Measurements from ENCODE around the gene ZEB1.

ZEB1 gene

DNA sequence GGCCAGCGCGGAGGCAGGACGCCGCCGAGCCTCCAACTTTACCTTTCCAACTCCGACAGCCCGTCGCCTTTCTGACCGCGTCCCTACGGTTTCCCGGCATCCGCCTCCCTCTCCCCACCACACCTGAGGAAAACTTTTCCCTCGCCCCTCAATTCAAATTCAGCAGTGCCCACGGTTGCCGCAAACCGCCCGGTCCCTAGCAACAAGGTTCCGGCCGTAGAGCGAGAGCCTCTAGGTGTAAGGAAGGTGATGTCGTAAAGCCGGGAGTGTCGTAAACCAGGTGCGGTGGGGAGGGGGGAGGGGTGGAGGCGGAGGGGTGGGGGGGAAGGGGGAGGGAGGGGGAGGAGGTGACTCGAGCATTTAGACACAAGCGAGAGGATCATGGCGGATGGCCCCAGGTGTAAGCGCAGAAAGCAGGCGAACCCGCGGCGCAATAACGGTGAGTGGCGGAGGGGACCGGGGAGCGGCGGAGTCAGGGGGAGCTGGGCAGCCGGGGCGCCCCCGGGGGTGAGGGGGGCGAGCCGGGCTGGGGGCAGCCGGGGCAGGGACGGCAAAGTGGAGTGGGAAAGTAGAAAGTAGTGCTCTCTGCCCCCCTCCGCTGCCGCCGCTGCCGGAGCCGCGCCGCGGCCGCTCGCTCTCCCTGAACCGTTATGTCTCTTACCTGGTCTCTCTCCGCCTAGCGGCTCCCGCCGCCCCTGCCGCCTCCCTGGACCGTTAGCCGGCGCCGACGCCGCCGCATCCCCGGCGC, at the start of gene ZEB1:
TSS of gene ZEB1 (plus strand) at position 363 of the 748 bp plus-strand sequence. CDS start at position 382, 19 bp downstream.
- peak; percentile 91 for DNase-seq

DNA sequence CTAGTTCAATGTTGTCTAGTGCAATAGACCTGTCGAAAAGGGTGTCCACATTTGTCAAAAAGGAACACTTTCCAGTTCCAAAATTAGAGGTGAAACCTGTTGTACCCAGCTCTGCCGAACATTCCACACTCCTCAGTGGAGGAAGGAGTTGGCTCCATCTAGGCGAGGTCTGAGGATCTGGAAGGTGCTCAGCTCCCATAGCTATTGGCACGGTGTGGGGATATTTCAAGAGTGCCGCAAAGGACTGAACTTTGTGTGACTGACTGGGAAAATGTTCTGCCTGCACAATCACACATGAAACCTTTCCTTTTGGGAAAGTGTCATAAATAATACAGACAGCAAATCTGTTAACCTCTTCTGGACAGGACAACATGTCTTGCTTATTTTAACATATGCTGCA, 48.1 kb upstream of the ZEB1 start:
- no peak for DNase-seq

DNA sequence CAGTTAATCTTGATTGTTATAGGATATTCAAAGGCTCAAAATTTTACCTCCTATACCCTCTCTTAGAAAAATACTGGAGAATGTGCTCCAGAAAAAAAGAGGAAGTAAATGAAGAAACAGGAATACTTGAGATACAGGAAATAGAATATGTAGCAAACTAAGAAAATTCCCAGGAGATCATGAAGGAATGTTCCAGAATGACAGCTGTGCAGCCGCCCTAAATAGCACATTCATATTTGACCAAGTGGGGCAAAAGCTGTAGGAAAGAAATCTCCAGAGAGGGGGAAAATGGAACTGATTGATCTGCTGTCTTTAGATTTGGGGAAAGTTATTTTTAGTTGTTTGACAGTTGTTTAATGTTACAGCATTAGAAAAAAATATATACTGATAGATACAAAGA, 46.2 kb upstream of the ZEB1 start:
- DNase-seq, result no peak

DNA sequence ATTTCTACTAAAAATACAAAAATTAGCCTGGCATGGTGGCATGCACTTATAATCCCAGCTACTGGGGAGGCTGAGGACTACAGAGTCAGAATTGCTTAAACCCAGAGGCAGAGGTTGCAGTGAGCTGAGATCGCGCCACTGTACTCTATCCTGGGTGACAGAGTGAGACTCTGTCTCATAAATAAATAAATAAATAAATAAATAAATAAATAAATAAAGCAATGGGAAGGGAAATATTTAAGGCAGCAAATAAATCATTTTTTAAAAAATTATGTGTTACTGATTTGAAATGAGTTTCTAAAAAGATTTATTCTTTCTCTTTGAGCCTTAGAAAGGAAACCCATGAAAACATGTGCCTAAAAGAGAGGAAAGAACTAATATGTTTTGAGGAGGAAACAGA, 45.2 kb upstream of the ZEB1 start:
- no peak for DNase-seq

DNA sequence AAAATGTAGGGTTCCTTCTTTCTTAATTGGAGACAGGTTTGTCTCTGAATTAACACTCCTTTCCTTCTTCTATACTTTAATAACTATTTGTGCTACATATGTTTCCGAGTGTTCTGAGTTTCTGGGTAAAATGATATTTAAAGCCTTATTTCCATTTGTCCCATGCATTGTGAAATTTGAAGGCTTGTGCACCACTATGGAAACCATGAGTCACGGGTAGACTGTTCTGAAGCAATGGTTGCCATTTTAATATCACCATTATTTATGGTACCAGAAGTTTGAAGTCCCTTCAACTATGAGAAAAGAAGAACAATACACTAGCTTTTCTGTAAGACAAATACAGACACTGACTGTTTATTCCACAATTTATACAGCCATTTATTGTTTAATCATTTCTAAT, 44.7 kb upstream of the ZEB1 start:
- DNase-seq, result no peak

DNA sequence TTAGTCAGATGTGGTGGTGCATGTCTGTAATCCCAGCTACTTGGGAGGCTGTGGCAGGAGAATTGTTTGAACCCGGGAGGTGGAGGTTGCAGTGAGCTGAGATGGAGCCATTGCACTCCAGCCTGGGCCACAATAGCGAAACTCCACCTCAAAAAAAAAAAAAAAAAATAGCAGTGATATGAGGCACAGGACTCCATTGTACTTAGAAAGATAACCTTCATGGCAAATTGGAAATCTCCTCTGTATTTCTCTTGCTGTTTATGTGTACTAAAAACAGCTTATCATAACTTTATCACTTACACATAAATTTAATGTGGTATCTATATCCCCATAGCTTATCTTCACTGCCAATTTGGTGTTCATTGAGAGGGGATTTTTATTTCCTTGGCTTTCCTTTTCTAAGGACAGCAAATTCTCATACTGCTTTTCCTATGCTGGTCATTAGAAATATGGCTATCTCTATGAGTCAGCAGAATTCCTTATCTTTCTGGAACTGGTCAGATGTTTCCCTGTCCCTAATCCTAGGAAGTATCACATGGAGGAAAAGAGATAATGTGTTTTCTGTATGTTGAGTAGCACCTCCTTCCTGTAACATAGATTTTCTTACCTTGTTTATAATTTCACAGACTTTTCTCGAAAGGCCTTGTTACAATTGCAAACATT, 40.6 kb upstream of the ZEB1 start:
- DNase-seq, result no peak

DNA sequence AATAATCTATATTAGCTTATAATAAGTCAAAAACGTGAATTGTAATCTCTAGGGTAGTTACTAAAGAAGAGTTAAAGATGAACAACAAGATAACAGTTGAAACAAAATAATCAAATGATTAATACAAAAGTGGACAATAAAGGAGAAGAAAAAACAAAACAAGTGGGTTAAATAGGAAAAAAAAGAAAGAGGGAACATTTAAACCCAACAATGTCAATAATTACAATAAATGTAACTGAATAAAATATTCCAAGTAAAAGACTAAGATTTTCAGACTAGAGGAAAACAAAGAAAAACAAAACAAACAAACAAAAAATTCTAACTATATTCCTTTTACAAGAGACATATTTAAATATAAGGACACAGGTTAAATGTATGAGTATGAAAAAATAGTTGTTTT, 38.0 kb upstream of the ZEB1 start:
- no peak for DNase-seq

DNA sequence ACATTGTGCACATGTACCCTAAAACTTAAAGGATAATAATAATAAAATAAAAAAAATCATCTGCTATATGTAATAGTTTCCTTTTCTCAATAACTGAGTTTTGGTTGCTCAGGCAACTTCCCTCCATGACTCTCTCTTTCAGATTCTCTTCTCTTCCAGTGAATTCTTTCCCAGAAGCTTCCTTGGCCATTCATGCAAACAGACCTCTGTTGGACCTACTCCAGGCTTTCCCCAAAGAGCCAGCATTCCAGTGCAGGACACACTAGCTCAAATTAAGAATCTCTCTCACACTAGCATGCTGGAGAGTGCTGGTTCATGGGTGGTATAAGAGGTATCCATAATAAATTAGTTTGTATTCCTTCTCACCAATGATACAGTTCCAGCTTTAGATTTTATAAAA, 31.0 kb upstream of the ZEB1 start:
- no peak for DNase-seq

DNA sequence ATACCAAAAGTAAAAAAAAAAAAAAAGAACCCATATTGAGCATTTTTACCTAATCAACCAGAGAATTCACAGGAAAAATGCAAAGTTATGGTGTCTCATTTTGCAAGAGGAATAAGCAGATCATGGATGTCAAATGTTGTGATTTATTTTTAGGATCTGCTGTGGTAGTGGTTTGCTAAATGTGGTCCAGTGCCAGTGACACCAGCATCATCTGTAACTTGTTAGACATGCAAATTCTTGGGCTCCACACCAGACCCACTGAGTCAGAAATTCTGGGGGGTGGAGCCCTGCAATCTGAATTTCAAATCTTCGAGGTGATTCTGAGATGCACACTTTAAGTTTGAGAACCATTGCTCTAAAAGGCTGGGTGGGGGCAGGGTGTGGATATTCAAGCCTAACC, 30.1 kb upstream of the ZEB1 start:
- no peak for DNase-seq

DNA sequence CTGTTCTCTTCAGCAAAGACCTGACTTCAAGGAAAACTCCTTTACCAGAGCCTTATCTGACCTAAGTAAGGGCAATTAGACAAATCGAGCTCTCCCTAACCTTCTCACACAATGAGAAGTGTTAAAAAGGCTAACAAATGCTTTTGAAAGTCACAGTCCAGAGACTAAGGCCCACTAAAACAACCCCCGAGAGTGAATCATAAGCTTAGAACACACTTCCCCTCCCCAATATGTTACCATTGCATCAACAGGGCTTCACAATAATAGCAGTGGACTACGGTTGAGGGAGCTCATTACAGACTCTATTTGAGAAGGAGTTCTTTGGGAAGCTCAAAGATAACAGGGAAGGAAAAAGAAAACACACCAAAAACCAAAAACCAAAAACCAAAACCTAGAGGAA, 28.6 kb upstream of the ZEB1 start:
- no peak for DNase-seq

DNA sequence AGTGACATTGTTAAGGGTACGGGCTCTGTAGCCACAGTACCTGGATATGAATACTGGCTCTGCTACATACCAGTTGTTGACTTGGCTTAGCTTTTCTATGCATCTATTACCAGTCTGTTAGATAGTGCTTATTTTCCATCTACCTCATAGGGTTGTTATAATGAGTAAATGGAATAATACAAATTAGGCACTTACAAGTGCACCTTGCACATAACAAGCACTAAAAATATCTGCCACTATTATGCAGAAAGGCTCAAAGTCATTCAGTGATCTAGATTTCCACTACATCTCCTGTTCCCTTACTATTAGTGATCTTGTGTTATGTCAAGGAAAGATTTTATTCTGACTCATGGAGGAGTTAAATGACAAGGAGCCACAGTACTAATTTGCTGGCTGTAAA, 27.9 kb upstream of the ZEB1 start:
- no peak for DNase-seq

DNA sequence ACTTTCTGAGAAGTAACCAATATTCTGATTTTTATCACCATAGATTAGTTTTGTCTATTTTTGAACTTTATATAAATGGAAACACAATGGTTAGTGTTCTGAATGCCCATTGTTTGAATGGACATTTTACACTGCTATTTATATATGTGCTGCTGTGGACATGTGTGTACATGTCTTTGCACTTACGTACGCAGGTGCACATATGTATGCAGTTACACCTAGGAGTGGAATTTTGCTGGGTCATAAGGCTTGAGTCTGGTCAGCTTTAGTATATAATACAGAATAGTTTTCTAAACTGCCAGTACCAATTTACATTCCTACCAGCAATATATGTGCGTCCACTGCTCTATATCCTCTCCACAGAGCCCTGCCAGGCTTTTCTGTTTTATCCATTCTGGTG, 24.5 kb upstream of the ZEB1 start:
- no peak for DNase-seq

DNA sequence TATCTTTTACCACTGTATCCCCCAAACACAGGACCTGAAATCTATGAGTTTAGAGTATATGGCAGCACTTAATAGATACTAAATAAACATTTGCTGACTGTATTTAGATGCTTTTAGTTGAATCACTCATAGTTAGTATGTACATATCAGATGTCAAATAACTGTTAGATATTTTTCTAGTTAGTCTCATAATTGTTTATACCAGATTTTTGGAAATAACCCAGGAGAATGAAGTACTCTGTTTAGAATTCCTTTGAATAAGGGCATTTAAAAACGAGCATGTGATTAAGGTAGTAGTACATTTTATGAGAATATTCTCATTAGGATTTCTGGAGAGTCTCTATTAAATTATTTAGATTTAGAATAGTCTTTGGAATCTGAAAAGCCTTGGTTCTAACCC, 22.3 kb upstream of the ZEB1 start:
- no peak for DNase-seq

DNA sequence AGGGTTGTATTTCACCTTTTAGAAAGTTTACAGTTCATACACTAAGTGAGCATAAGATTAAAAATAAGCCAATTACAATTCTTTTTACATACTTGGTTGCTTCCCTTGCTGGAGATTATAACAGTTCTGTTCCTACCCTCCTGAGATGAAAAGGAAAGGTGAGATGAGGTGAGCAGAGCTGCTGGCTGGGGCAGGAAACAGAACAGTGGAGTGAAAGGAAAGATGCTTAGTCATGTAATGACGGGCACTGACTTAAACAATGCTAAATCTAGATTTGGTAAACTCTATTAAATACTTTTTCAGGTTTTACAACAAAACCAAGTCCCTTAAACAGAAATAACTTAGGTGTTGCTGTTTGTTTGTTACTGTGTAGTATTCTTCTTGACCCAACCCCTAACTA, 19.9 kb upstream of the ZEB1 start:
- DNase-seq, result no peak

DNA sequence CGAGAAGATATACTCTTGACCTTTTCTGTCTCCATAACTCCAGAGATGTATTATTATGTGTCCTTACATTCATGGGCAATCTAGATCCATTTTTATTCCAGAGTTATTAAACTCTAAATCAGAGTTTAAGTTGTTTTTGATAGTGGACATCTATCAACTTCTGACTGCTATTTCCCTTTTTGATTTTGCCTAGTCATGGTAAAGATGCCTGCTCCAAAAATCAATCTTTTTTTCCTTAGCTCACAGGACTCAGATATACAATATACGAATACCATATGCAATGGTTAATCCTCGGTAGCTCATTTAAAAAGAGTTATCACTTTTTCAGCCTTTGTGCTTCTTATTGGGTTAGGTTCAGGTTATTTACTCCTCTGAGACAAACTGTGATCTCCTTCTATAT, 15.8 kb upstream of the ZEB1 start:
- no peak for DNase-seq

DNA sequence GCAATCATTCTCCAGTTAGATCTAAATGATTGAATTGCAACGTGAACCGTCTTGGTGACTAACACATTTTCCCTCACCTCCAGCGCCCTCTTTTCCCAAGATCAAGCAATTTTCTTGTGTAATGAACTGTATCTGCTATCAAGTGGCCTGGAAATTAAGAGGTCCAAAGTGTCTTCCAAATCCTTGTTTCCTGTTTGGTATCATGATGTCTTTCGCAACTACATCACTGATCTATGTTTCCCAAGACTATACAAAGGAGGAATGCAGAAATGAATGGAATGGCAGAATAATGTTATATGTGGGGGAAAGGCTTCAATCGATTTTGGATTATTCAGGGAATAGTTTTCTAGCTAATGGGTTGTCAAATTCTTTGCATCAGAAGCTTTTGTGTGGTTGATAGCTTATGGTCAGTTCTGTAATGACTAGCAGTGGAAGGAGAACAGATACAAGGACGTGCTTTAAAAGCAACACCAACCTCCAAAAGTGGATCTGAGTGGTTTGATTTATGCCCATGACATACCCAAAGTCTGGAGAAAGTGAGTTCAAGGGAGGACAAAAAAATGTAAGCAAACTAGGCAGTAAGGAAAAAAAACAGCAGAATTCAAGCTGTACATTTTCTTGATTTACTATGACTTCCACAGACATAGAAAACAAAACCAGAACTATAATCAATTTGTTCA, 14.6 kb upstream of the ZEB1 start:
- no peak for DNase-seq

DNA sequence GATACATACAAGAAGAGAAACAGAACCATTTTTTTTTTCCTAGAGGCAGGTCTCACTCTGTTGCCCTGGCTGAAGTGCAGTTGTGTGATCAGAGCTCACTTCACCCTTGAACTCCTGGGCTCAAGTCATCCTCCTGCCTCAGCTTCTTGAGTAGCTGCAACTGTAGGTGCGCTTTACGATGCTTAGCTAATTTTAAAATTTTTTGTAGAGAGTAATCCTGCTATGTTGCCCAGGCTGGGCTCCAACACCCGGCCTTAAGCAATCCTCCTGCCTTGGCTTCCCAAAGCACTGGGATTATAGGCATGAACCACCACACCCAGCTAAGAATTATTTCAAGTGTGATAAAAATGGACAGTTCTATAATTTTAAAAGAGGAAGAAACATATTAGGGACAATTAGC, 5.6 kb upstream of the ZEB1 start:
- no peak for DNase-seq

DNA sequence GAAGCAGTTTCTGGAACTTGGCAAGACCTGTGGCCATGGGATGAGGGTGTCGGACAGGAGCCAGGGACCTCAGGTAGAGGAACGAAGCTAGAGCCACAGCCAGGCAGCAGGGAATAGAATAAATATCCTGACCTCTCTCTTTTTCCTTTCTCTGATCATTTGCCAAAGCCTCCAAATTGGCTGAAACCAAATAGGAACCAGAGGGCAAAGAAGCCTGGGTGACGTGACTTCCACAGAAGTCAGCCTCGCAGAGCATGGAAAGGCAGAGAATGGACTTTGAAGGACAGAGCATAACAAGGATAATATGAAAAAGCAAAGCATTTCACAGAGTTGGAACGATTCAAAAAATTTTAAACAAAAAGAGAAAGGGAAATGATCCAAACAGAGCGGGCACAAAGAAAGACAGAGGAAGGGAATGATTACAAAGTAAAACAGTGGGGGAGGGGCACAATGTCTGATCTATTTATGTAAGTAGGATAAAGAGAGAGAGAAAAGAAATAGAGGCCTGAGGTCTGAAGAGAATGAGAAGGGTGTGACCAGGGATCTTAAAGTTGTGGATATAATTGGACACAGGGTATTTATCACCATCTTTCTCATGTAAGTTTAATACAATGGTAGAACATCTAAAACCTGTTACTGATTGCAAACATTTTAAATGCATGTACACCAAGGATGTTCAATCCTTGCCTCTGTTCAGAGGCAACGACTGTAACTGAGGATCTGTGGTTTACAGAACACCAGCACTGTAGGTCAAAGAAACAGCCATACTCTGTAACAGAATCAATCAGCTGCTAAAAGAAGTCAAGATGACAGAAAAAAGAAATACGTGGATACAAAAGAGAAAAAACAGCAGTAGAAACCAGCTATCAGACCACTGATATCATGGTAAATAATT, 4.5 kb upstream of the ZEB1 start:
- no peak for DNase-seq

DNA sequence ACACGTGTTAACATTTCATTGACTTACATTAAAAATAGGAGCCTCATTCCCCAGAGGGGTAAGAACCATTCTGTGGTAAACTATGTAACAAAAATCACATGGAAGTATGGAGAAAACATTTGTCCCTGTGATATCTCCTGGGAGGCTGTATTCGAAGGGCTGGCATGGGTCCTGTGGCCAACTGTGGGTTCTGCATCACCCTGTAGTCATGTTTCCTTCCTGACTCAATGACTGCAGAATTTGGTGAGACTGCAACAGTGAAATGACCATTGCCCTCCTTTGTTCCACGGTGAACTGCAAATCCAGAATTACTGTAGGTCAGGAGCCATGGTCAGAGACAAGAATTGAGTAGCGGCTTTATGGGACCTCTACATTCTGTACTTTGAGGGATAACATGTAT, 3.6 kb upstream of the ZEB1 start:
- DNase-seq, result no peak

DNA sequence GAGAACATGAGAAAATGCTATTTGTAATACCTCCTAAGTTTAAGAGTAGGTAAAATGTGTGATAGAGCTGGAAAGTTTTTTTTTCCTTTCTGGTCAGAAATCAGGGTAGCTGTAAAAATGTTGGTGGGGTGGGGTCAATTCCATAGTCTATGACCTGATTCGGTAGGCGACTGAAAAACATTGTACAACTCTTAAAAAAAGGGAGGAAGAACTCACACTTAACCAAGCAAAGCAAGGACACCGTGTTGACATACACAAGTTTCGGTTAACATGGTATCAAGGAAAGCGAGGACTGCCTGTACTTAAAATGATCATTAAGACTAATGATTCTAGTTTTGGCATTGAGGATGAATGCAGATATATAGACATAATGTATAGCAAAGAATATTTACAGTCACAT, 1.8 kb upstream of the ZEB1 start:
- no peak for DNase-seq

DNA sequence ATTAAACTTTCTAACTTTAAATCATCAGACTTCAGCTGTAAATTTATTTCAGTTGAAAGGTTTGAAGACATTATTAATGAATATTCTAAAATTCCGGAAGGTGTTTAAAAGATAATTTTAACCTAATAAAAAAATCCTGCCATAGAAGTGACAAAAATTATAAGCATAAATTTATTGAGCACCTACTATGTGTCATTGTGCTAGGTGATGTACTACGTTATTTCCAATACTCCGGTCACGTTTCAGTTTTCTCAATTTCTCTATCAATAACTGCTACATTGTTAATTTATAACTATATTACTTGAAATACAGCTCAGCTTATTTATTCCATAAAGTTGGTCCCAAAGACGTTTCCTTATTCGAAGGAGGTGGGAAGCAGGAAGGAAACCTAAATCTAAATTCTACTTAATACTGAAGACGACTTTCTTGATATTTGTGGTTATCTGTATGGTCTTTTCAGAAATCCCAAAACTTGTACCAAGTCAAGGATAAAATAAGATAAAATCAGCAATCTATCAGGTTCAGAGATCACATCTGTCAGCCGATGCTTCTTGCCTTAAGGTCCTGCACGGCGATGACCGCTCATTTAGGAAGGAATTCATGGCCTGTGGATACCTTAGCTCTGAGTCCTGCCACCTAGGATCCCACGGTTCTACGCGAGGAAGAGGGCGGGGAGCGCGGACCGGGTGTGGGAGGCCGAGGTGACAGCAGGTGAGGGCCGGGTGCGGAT, 1.2 kb upstream of the ZEB1 start:
- DNase-seq, result no peak

DNA sequence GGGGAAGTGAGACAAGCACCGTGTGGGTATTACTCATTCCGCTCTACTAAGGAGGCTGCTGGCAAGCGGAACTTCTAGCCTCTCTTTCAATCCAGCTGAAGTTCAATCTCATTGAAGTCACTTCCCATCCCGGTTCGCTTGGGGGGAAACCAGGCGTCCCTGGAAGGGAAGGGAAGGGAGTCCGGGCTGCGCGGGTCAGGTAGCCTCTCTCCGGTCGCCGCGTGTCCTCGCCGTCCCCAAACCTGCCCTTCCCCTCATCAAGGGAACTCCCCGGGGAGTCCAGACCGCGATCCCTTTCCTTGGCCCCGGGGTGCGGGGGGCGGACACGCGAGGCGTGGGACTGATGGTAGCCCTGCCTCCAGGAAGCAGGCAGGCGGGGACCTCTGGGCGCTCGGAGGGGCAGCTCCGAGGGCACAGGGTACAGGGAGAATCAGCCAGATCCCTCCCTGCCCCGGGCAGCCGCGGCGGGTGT, 598 bp upstream of the ZEB1 start:
- DNase-seq, result peak; percentile 85 to 86
